ENCODE measurements around the gene PMP22.
A peak's percentile ranks its signal among the peaks of the same experiment; 100 is the strongest.

PMP22 gene

DNA sequence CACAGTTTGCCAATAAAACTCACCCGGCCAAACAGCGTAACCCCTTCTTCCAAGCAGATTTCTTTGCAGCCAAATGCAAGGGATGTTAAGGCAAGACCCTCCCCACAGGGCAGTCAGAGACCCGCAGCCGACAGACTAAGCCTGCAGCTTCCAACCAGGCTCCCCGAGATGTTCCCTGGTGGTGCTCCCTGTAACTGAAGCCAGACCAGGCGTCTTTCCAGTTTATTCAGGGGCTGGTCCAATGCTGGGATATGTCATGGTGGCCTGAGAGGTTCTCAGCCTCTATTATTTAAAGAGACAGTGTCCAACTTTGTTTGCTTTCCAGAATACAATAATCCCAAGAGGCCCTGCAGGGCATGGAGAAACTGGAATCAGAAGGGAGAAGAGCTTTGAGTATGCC is at the start of gene PMP22:
TSS of gene PMP22 (minus strand) at position 196 of the 400 bp plus-strand sequence. CDS start 4,599 bp downstream, outside the sequence.
- no peak for DNase-seq (ENCODE audit: low spot score)
- Histone ChIP-seq H3K27ac (peak within 1 kb of the TSS; percentile 34 to 80), H3K4me3 (peak within 1 kb of the TSS; percentile 81)
- no peak for TF ChIP-seq CTCF (IDR thresholded peaks at IDR 0.05)

- Histone ChIP-seq H3K27ac (no peak overlapping the region), H3K4me3 (no peak overlapping the region)
- no peak for TF ChIP-seq CTCF (IDR thresholded peaks at IDR 0.05)
- no peak for DNase-seq (ENCODE audit: low spot score)
Observed at GRCh38 chr17:15311996-15312395, 46.9 kb upstream of the PMP22 start.

GRCh38 chr17:15309793-15310192 is 44.7 kb upstream of the PMP22 start:
- TF ChIP-seq CTCF (IDR thresholded peaks at IDR 0.05): no peak
- no peak for DNase-seq (ENCODE audit: low spot score)
- no peak overlapping the region for H3K4me3 ChIP-seq
- no peak overlapping the region for H3K27ac ChIP-seq

DNA sequence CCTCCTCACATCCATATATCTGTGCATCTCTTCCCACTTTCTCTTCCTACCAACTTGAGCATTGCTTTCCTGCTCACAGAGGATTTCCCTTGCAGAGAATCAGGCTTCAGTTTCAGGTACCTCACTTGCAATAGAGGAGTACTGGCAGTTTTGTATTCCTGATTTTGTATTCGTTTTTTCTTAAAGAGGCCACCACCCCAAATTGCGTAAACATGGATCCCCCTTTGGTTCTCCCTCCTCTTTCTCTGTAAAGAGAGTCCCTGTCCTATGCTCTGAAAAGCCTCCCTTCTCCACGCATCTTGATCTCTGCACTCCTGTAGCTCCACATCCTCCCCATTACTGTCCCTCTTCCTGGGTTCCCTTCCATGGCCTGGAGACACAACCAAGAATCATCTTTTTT is 44.1 kb upstream of the PMP22 start:
- Histone ChIP-seq H3K27ac (no peak overlapping the region), H3K4me3 (no peak overlapping the region)
- no peak for DNase-seq (ENCODE audit: low spot score)
- no peak for TF ChIP-seq CTCF (IDR thresholded peaks at IDR 0.05)

- DNase-seq (ENCODE audit: low spot score): no peak
- Histone ChIP-seq H3K27ac (no peak overlapping the region), H3K4me3 (no peak overlapping the region)
- no peak for TF ChIP-seq CTCF (IDR thresholded peaks at IDR 0.05)
Observed at GRCh38 chr17:15308758-15309157, 43.6 kb upstream of the PMP22 start.

GRCh38 chr17:15307710-15308111 is 42.6 kb upstream of the PMP22 start:
- Histone ChIP-seq H3K27ac (no peak overlapping the region), H3K4me3 (no peak overlapping the region)
- no peak for DNase-seq (ENCODE audit: low spot score)
- no peak for TF ChIP-seq CTCF (IDR thresholded peaks at IDR 0.05)

GRCh38 chr17:15303851-15304250 is 38.7 kb upstream of the PMP22 start:
- no peak for DNase-seq (ENCODE audit: low spot score)

More at GRCh38 chr17:15303851-15304250, 38.7 kb upstream of the PMP22 start:
- TF ChIP-seq CTCF (IDR thresholded peaks at IDR 0.05): no peak
- Histone ChIP-seq H3K27ac (no peak overlapping the region), H3K4me3 (no peak overlapping the region)

Data from coronary artery (tissue), 2 donors.